Activated naive CD4-positive, alpha-beta T cell treated with anti-CD3 and anti-CD28 coated beads, Interleukin-2, amount 50 U/mL, for 24 hours (primary cell): ENCODE results near the gene EPG5.

Experiments
- H3K27ac Mint-ChIP-seq: one replicate; pipeline ENCODE4 v1.8.0; 2021; ENCODE audit warnings: mild to moderate bottlenecking, mixed read lengths
- H3K27me3 Mint-ChIP-seq: one replicate; pipeline ENCODE4 v1.8.0; 2021; ENCODE audit warnings: mixed read lengths
- H3K36me3 Mint-ChIP-seq: one replicate; pipeline ENCODE4 v1.8.0; 2021; ENCODE audit warnings: mixed read lengths
- H3K4me1 Mint-ChIP-seq: one replicate; pipeline ENCODE4 v1.8.0; 2021; ENCODE audit warnings: mixed read lengths
- H3K4me3 Mint-ChIP-seq: one replicate; pipeline ENCODE4 v1.8.0; 2021; ENCODE audit warnings: mild to moderate bottlenecking, mixed read lengths
- H3K9me3 Mint-ChIP-seq: one replicate; pipeline ENCODE4 v1.8.0; 2021; ENCODE audit warnings: mixed read lengths

Gene EPG5

GRCh38 chr18:45845410-45845809, 121.7 kb downstream of the EPG5 start:
- Mint-ChIP-seq H3K36me3 (peaks cover 2% of the 10 kb centered on the region), H3K27me3 (no peaks in the 10 kb centered on the region), H3K4me3 (no peak overlapping the region), H3K27ac (no peak overlapping the region), H3K9me3 (no peaks in the 10 kb centered on the region), H3K4me1 (peaks cover 10% of the 10 kb centered on the region)

DNA sequence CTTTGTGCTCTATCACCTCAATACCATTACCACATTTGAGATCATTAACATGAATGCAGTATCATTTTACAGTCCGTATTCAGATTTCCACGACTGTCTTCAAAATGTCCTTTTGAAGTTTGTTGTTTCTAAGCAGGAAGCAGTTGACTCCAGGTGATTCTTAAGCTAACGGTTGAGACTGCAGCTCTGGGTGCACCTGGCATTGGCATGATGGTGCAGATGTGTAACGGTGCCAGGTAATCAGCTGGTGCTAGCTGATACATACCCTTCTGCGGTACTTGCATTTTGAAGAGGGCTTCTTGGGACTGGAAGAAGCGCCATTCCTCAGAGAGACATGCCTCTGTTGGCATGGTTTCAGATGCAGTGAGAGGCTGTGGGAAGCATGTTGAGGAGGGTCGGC, 122.2 kb downstream of the EPG5 start:
- no peaks in the 10 kb centered on the region for H3K9me3 Mint-ChIP-seq
- H3K4me3 Mint-ChIP-seq, result no peak overlapping the region
- peaks cover 2% of the 10 kb centered on the region for H3K36me3 Mint-ChIP-seq
- H3K27me3 Mint-ChIP-seq, result peaks cover under 1% of the 10 kb centered on the region
- peaks cover 10% of the 10 kb centered on the region for H3K4me1 Mint-ChIP-seq
- H3K27ac Mint-ChIP-seq, result peak overlapping the region; percentile 9

DNA sequence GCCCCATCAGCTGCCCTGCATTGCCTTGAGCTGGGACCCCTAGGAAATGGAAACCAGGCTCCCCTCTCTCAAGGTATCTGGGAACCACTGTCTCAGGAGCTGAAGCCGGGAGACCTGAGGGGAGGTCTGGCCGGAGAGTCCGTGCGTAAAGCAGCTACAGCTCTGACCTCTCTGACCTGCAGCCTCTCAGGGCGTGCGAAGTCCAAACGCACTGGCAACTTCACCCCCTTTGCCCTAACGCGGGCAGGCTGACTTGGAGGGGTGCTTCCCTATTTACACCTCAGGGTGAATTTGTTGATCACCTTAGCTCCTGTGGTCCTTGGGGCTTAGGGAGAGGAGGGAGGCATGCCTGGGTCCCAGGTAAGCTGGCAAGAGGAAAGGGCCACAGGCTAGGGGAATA, 124.1 kb downstream of the EPG5 start:
- H3K4me3 Mint-ChIP-seq, result no peak overlapping the region
- peaks cover 18% of the 10 kb centered on the region for H3K4me1 Mint-ChIP-seq
- H3K27me3 Mint-ChIP-seq, result peaks cover 12% of the 10 kb centered on the region
- H3K36me3 Mint-ChIP-seq, result peaks cover under 1% of the 10 kb centered on the region
- no peaks in the 10 kb centered on the region for H3K9me3 Mint-ChIP-seq
- no peak overlapping the region for H3K27ac Mint-ChIP-seq

DNA sequence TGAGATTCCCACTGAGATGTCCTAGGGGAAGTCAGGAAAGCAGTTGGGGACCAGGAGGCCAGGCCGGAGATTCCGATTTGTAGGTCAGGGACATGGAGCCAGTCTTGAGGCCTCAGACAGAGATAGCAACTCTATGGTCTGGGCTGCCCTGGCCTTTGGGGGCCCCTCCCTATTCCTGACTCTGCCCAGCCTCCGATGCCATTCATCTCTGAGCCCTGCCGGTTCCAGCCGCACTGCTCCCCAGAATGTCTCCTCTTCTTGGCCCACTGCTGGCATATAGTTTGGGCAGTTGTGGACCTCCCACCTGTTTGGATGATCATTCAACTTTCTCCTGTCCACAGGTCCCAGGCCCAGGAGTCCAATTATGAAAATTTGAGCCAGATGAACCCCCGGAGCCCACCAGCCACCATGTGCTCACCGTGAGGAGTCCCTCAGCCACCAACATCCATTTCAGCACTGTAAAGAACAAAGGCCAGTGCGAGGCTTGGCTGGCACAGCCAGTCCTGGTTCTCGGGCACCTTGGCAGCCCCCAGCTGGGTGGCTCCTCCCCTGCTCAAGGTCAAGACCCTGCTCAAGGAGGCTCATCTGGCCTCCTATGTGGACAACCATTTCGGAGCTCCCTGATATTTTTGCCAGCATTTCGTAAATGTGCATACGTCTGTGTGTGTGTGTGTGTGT, 125.2 kb downstream of the EPG5 start:
- no peaks in the 10 kb centered on the region for H3K36me3 Mint-ChIP-seq
- peaks cover 18% of the 10 kb centered on the region for H3K4me1 Mint-ChIP-seq
- H3K27me3 Mint-ChIP-seq, result peaks cover 14% of the 10 kb centered on the region
- H3K9me3 Mint-ChIP-seq, result no peaks in the 10 kb centered on the region
- no peak overlapping the region for H3K27ac Mint-ChIP-seq
- H3K4me3 Mint-ChIP-seq, result no peak overlapping the region

DNA sequence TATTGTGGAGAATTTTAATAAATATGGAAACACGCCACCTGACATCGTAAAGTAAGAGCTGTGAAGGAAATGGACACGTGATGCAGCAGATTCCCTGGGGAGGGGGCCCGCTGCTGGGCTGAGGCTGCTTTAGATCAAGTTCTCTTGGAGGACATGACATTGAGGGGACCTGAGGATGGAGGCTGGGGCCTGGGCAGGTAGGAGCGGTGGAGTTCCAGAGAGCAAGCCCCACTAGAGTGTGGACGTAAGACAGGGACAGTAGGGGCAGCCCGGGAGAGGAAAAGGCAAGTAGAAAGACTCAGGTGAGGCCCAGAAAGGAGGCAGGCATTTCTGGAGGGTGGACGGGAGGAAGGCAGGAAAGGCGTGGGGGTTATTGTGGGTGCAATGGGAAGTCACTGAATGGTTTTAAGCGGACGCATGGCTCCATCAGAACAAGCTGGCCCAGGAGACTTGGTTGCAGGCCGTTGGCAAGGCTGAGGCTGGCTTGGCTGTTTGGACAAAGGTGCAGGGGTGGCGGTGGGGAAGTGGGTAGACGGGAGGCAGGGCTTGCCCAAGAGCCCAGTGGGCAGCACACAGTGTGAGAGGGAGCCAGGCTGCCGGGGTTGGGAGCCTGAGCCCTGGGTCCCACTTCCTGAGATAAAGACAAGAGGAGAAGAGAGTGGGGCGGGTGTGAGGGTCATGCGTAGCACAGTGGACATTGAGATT, 125.9 kb downstream of the EPG5 start:
- Mint-ChIP-seq H3K27me3 (peaks cover 19% of the 10 kb centered on the region), H3K4me1 (peaks cover 18% of the 10 kb centered on the region), H3K36me3 (no peaks in the 10 kb centered on the region), H3K9me3 (no peaks in the 10 kb centered on the region), H3K27ac (no peak overlapping the region), H3K4me3 (no peak overlapping the region)

GRCh38 chr18:45839414-45840395, 127.4 kb downstream of the EPG5 start:
- peaks cover 14% of the 10 kb centered on the region for H3K4me1 Mint-ChIP-seq
- H3K27me3 Mint-ChIP-seq, result peaks cover 27% of the 10 kb centered on the region
- H3K4me3 Mint-ChIP-seq, result no peak overlapping the region
- no peaks in the 10 kb centered on the region for H3K9me3 Mint-ChIP-seq
- H3K36me3 Mint-ChIP-seq, result peaks cover 2% of the 10 kb centered on the region
- no peak overlapping the region for H3K27ac Mint-ChIP-seq

- Mint-ChIP-seq H3K27me3 (peaks cover 29% of the 10 kb centered on the region), H3K9me3 (no peaks in the 10 kb centered on the region), H3K4me3 (peak overlapping the region; percentile 50)
These were observed 128.6 kb downstream of the EPG5 start for GRCh38 chr18:45838302-45839070.

GRCh38 chr18:45837283-45838070, 129.7 kb downstream of the EPG5 start:
- H3K36me3 Mint-ChIP-seq, result peaks cover 2% of the 10 kb centered on the region
- peaks cover 12% of the 10 kb centered on the region for H3K4me1 Mint-ChIP-seq
- peak overlapping the region; percentile 73 for H3K4me3 Mint-ChIP-seq

More at GRCh38 chr18:45838302-45839070, 128.6 kb downstream of the EPG5 start:
- H3K36me3 Mint-ChIP-seq, result peaks cover 2% of the 10 kb centered on the region
- H3K27ac Mint-ChIP-seq, result no peak overlapping the region
- peaks cover 12% of the 10 kb centered on the region for H3K4me1 Mint-ChIP-seq

DNA sequence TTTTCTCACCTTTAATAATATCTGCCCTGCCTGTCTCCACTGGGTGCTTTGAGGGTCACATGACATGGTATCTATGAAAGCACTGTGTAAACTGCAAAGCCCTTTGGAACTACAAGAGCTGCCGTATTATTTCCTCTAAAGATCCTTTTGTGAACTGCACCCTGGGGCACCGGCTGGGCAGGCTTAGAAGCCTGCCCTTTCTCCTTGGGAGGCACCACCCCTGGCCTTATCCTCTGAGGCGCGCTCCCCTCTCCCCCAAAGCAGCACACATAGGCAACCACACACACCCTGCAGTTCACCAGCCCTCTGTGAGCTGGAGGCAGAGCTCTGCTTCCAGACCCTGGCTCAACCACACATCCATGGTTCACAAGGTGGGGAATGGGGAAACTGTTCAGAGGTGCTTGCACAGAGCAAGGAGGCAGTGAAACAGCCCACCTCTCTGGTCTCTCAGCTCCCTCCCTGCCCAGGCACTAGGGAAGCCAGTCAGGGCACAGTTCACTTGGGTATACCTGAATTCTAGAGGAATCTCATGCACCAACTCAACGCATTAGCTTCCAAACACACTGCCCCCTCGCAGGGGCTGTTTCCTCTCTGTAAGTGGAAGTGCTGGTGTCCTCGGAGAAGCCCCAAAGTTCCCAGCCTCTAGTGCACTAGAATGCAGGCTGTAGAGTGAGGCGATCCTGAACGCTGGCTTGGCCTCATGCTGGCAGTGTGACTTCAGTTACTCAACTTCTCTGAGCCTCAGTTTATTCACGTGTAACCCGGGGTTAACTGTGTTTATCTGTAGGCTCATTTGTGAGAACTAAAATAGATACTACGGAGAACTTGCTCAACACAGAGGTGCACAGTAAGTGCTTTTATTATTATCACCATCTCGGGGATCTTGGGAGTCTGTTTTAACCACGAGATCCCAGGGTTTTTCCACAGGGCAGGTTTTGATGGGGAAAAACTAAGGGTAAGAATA, 130.6 kb downstream of the EPG5 start:
- peaks cover 30% of the 10 kb centered on the region for H3K27me3 Mint-ChIP-seq
- H3K9me3 Mint-ChIP-seq, result no peaks in the 10 kb centered on the region
- H3K4me3 Mint-ChIP-seq, result peak overlapping the region; percentile 73
- peaks cover 2% of the 10 kb centered on the region for H3K36me3 Mint-ChIP-seq
- H3K4me1 Mint-ChIP-seq, result peaks cover 12% of the 10 kb centered on the region
- H3K27ac Mint-ChIP-seq, result no peak overlapping the region

More at GRCh38 chr18:45837283-45838070, 129.7 kb downstream of the EPG5 start:
- no peak overlapping the region for H3K27ac Mint-ChIP-seq
- no peaks in the 10 kb centered on the region for H3K9me3 Mint-ChIP-seq
- peaks cover 29% of the 10 kb centered on the region for H3K27me3 Mint-ChIP-seq

- Mint-ChIP-seq H3K27me3 (peaks cover 30% of the 10 kb centered on the region), H3K27ac (no peak overlapping the region), H3K36me3 (peaks cover 2% of the 10 kb centered on the region), H3K4me1 (peaks cover 12% of the 10 kb centered on the region), H3K4me3 (no peak overlapping the region), H3K9me3 (no peaks in the 10 kb centered on the region)
These were observed 132.0 kb downstream of the EPG5 start for GRCh38 chr18:45835057-45835636.

- Mint-ChIP-seq H3K9me3 (no peaks in the 10 kb centered on the region), H3K27me3 (peaks cover 25% of the 10 kb centered on the region), H3K27ac (no peak overlapping the region), H3K4me1 (peaks cover 10% of the 10 kb centered on the region), H3K4me3 (no peak overlapping the region), H3K36me3 (peaks cover 2% of the 10 kb centered on the region)
These were observed 132.8 kb downstream of the EPG5 start for GRCh38 chr18:45834306-45834705.

DNA sequence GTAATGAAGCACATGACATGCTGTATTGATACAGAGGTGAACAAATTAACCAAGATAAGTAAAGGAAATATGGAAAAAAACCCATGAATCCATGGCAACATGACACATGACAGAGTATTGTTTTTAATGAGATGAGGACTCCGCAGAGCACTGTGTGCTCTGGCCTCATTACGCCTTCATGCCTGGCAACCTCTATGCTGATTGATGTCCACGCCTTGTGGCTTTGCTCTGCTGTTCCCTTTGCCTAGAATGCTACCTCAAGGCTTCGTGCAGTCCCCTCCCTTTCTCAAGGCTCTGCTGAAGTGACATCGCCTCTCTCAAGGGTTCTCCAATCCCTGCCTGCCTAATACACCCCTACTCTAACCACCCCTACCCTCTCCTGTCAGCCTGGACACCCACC, 133.3 kb downstream of the EPG5 start:
- H3K27ac Mint-ChIP-seq, result no peak overlapping the region
- H3K4me3 Mint-ChIP-seq, result no peak overlapping the region
- H3K9me3 Mint-ChIP-seq, result no peaks in the 10 kb centered on the region
- peaks cover 22% of the 10 kb centered on the region for H3K27me3 Mint-ChIP-seq
- peaks cover 2% of the 10 kb centered on the region for H3K36me3 Mint-ChIP-seq
- H3K4me1 Mint-ChIP-seq, result peaks cover 6% of the 10 kb centered on the region

DNA sequence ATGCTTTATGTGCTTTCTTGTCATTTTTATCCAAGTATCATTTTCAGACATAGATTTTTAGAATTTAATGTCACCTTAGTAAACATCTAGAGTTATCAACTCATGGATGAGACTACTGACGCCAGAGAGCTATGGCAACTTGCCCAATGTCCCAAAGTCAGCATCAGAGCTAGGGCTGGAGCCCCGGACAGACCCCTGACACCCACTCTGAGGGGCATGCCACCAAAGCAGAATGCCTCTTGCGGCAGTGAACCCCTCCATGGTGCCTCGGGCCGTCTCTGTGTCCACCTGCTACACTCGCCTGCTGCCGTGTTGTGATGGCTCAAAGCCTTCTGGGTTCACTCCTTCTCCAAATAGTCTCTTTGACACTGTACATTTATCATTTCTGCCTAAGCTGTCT, 136.2 kb downstream of the EPG5 start:
- H3K4me3 Mint-ChIP-seq, result no peak overlapping the region
- peaks cover 12% of the 10 kb centered on the region for H3K4me1 Mint-ChIP-seq
- H3K27me3 Mint-ChIP-seq, result peaks cover 12% of the 10 kb centered on the region
- peaks cover 2% of the 10 kb centered on the region for H3K36me3 Mint-ChIP-seq
- no peak overlapping the region for H3K27ac Mint-ChIP-seq
- H3K9me3 Mint-ChIP-seq, result no peaks in the 10 kb centered on the region
